IMR-90 (cell line): ENCODE results near the gene SDC1. TPM values are rescaled to one million over a fixed set of nuclear protein-coding genes. Genes with fewer than 3 reads are reported as not detected.

ENCODE experiments used
- ATAC-seq: fragments of 200-7000 bp; cut with Tn5 transposase; 2 replicates; pipeline ENCODE4 v1.9.1; 2020; ENCODE audit warnings: low read depth, mild to moderate bottlenecking, moderate library complexity
- BruUV-seq: library from RNA; stranded (reverse); fragments of 400-500 nt; replicated peaks from 2 replicates; lab custom pipeline; 2021; lab: Mats Ljungman, UMichigan
- CTCF ChIA-PET: fragments of 300-600 bp; formaldehyde crosslinking; extraction: SDS; loops from one replicate; lab custom pipeline; 2021; ENCODE audit warnings: antibody characterized with exemption; lab: Yijun Ruan, JAX
- POLR2A ChIA-PET: fragments of 300-600 bp; sonication (Branson Sonifier 250); formaldehyde crosslinking; loops from one replicate; lab custom pipeline; 2022; ENCODE audit warnings: antibody characterized with exemption; ENCODE audit not compliant: unreplicated experiment; lab: Charles Lee
- DNase-seq: peaks from one replicate; pipeline ENCODE4 v3.0.0; 2013
- H2AFZ ChIP-seq: replicated peaks from 2 replicates; pipeline ENCODE3; 2013; ENCODE audit warnings: low read length, mild to moderate bottlenecking; ENCODE audit not compliant: poor library complexity
- H2AK5ac ChIP-seq: 2 replicates; pipeline ENCODE4 v1.6.1; 2013; ENCODE audit warnings: low read depth, low read length, inconsistent platforms
- H2AK9ac ChIP-seq: replicated peaks from 2 replicates; pipeline ENCODE3; 2013; ENCODE audit warnings: mild to moderate bottlenecking, low read depth, low read length, moderate library complexity; ENCODE audit not compliant: poor library complexity
- H2BK120ac ChIP-seq: 2 replicates; pipeline ENCODE4 v1.6.1; 2013; ENCODE audit warnings: low read depth, low read length, inconsistent platforms
- H2BK15ac ChIP-seq: 3 replicates; pipeline ENCODE4 v1.6.1; 2013; ENCODE audit warnings: low read depth, low read length, inconsistent platforms
- H2BK20ac ChIP-seq: 2 replicates; pipeline ENCODE4 v1.6.1; 2013; ENCODE audit warnings: low read depth, mild to moderate bottlenecking, inconsistent platforms, low read length, moderate library complexity
- H2BK5ac ChIP-seq: 2 replicates; pipeline ENCODE4 v1.6.1; 2013; ENCODE audit warnings: mild to moderate bottlenecking, low read depth, low read length, inconsistent platforms; ENCODE audit not compliant: poor library complexity, severe bottlenecking
- H3K14ac ChIP-seq: replicated peaks from 2 replicates; pipeline ENCODE4 v1.6.1; 2013; ENCODE audit warnings: low read depth, low read length, inconsistent platforms
- H3K18ac ChIP-seq: 2 replicates; pipeline ENCODE4 v1.6.1; 2013; ENCODE audit warnings: low read depth, low read length, control low read depth
- H3K23ac ChIP-seq: 2 replicates; pipeline ENCODE4 v1.6.1; 2013; ENCODE audit warnings: low read depth, low read length, inconsistent platforms
- H3K27ac ChIP-seq: 2 replicates; pipeline ENCODE4 v1.5.1; 2013; ENCODE audit warnings: mild to moderate bottlenecking, control low read depth, low read length; ENCODE audit not compliant: insufficient read depth
- H3K27me3 ChIP-seq: 2 replicates; pipeline ENCODE4 v1.6.1; 2013; ENCODE audit warnings: low read length; ENCODE audit not compliant: control insufficient read depth, insufficient read depth
- H3K36me3 ChIP-seq: 2 replicates; pipeline ENCODE4 v1.6.1; 2013; ENCODE audit warnings: low read length, mixed read lengths; ENCODE audit not compliant: control insufficient read depth, insufficient read depth
- H3K4ac ChIP-seq: 2 replicates; pipeline ENCODE4 v1.6.1; 2013; ENCODE audit warnings: low read depth, low read length, inconsistent platforms
- H3K4me1 ChIP-seq: 2 replicates; pipeline ENCODE4 v1.6.1; 2013; ENCODE audit warnings: low read length, mixed read lengths; ENCODE audit not compliant: control insufficient read depth, insufficient read depth
- H3K4me2 ChIP-seq: 2 replicates; pipeline ENCODE4 v1.6.1; 2013; ENCODE audit warnings: low read depth, mild to moderate bottlenecking, control low read depth, low read length, moderate library complexity
- H3K4me3 ChIP-seq: 2 replicates; pipeline ENCODE4 v1.5.1; 2013; ENCODE audit warnings: low read depth, mild to moderate bottlenecking, control low read depth, low read length, moderate library complexity; ENCODE audit not compliant: insufficient read depth
- H3K56ac ChIP-seq: 2 replicates; pipeline ENCODE4 v1.6.1; 2013; ENCODE audit warnings: low read length, inconsistent platforms; ENCODE audit not compliant: insufficient read depth; ENCODE audit errors: extremely low read depth
- H3K79me1 ChIP-seq, 2 experiments: 2 replicates each; pipeline ENCODE4 v1.6.1; 2013; ENCODE audit warnings: low read length in 2 of 2, inconsistent platforms in 1 of 2, low read depth in 1 of 2
- H3K9ac ChIP-seq: 2 replicates; pipeline ENCODE4 v1.6.1; 2013; ENCODE audit warnings: low read depth, low read length, control low read depth
- H3K9me1 ChIP-seq: 2 replicates; pipeline ENCODE4 v1.6.1; 2013; ENCODE audit warnings: low read length, inconsistent platforms; ENCODE audit not compliant: insufficient read depth
- H3K9me3 ChIP-seq: 2 replicates; pipeline ENCODE4 v1.6.1; 2013; ENCODE audit warnings: low read length; ENCODE audit not compliant: control insufficient read depth, insufficient read depth
- H4K20me1 ChIP-seq: 2 replicates; pipeline ENCODE4 v1.6.1; 2013; ENCODE audit warnings: low read length, inconsistent platforms; ENCODE audit not compliant: insufficient read depth
- H4K5ac ChIP-seq: 2 replicates; pipeline ENCODE4 v1.6.1; 2013; ENCODE audit warnings: mild to moderate bottlenecking, low read depth, low read length, control low read depth
- H4K8ac ChIP-seq, 2 experiments: 2 replicates each; pipeline ENCODE4 v1.6.1; 2013; ENCODE audit warnings: low read depth in 2 of 2, low read length in 2 of 2, control low read depth in 1 of 2, inconsistent platforms in 1 of 2
- H4K91ac ChIP-seq: 2 replicates; pipeline ENCODE4 v1.6.1; 2013; ENCODE audit warnings: low read depth, low read length, inconsistent platforms; ENCODE audit not compliant: insufficient read depth
- CTCF ChIP-seq: conservative IDR thresholded peaks from 2 replicates; pipeline ENCODE4 v1.5.1; 2012; ENCODE audit warnings: mild to moderate bottlenecking, low read depth, low read length, improper control_type of control experiment
- RCOR1 ChIP-seq: IDR thresholded peaks from 2 replicates; pipeline ENCODE4 v1.6.1; 2012; ENCODE audit warnings: mild to moderate bottlenecking, low read length, improper control_type of control experiment; ENCODE audit not compliant: insufficient replicate concordance
- WGBS, 2 experiments: methylation state at CpG; one replicate each; pipeline versions ENCODE4 v1.1.5 to v1.1.7; 2013; ENCODE audit warnings: missing lambda C conversion rate in 2 of 2; ENCODE audit not compliant: insufficient read length in 1 of 2; ENCODE audit errors: extremely low coverage in 2 of 2; 5-methylcytosine and 5-hydroxymethylcytosine counted together
- dilution Hi-C: fragments of 300-500 bp; cut with HindIII; formaldehyde crosslinking; loops from one replicate; pipeline ENCODE4 v1.14.3; 2018; ENCODE audit warnings: low sequenced_read_pairs; ENCODE audit not compliant: unreplicated experiment
- in situ Hi-C: fragments of 300-500 bp; cut with MboI; formaldehyde crosslinking; loops from 3 replicates; pipeline ENCODE4 v1.14.3; 2019; ENCODE audit warnings: low sequenced_read_pairs, inconsistent platforms, mixed read lengths
- intact Hi-C: fragments of 100-400 bp; cut with micrococcal nuclease; formaldehyde crosslinking; loops from 2 replicates; pipeline ENCODE4 v1.10.0; 2022
- polyA plus RNA-seq, 3 experiments: library from polyadenylated mRNA; depleted of rRNA; stranded (reverse); fragments of >200 nt; gene quantifications; 2 replicates each; pipeline ENCODE4 v1.2.3, GENCODE V29; 2012; ENCODE audit warnings: low replicate concordance in 1 of 3
- total RNA-seq: library from RNA; depleted of rRNA; stranded (reverse); fragments of >200 nt; gene quantifications from 2 replicates; pipeline ENCODE4 v1.2.3, GENCODE V29; 2012

SDC1 gene
- total and polyA plus RNA-seq, 2 of the 4 experiments (the other 2 are of a cell fraction): 22.0 to 28.3 TPM

GRCh38 chr2:20205915-20206524, 18.9 kb downstream of the SDC1 start:
- CTCF ChIA-PET: no interaction called here
- Histone ChIP-seq H3K4me3 (no peak overlapping the region), H4K8ac (no peak overlapping the region), H4K20me1 (no peaks in the 10 kb centered on the region; the same call in 1 of the 2 replicates), H2AFZ (no peak overlapping the region), H3K14ac (no peak overlapping the region), H4K5ac (no peak overlapping the region), H2AK5ac (no peak overlapping the region), H3K27me3 (no peaks in the 10 kb centered on the region), H3K9me3 (no peaks in the 10 kb centered on the region), H3K9me1 (0 out of 2 replicates have a peak, but pooled peaks cover 3% of the 10 kb centered on the region), H3K56ac (no peak overlapping the region), H2BK15ac (no peak overlapping the region), H3K23ac (no peak overlapping the region), H2BK120ac (no peak overlapping the region), H3K27ac (no peak overlapping the region), H4K91ac (no peak overlapping the region), H3K18ac (no peak overlapping the region), H3K79me1 (no peaks in the 10 kb centered on the region), H3K4ac (no peak overlapping the region), H2BK5ac (no peak overlapping the region), H2AK9ac (no peak overlapping the region), H3K9ac (no peak overlapping the region), H3K4me2 (no peak overlapping the region), H3K4me1 (peaks cover 6% of the 10 kb centered on the region), H3K36me3 (peaks cover 2% of the 10 kb centered on the region; the same call in 1 of the 2 replicates), H2BK20ac (no peak overlapping the region)
- TF ChIP-seq RCOR1 (no peak), CTCF (no peak)
- DNase-seq: no peak
- WGBS, 2 experiments: 89% methylated on average over 5 of the region's 10 CpGs; no CpG with 5 or more reads in 1 of the 2 experiments
- dilution Hi-C loops (no loop called here), intact Hi-C loops (no loop called here), in situ Hi-C loops (no loop called here)
- POLR2A ChIA-PET: no interaction called here
- no peak; the same call in 1 of the 2 replicates for ATAC-seq
- no TSS peak for BruUV-seq
